GM23338 (cell line): ENCODE measurements around the gene PIRT.

Experiments used
- CTCF ChIP-seq, 2 experiments: fragments of 200-600 bp in 1 of 2; sonication (generic) in 1 of 2; conservative IDR thresholded peaks; 2 replicates each; pipeline versions ENCODE4 v1.5.1 to v1.6.1; 2016 to 2017; ENCODE audit warnings: antibody characterized with exemption in 2 of 2, low read depth in 2 of 2, mild to moderate bottlenecking in 2 of 2, moderate library complexity in 1 of 2
- POLR2AphosphoS5 ChIP-seq: IDR thresholded peaks from 2 replicates; pipeline ENCODE4 v1.6.1; 2016; ENCODE audit warnings: antibody characterized with exemption, low read depth

GRCh38 chr17:10773391-10773790 lies 64.5 kb downstream of the PIRT start:
- TF ChIP-seq POLR2AphosphoS5 (no peak), CTCF (conservative IDR thresholded peaks at IDR 0.05; ENCODE audit: low read depth in 2 of 2) (no peak)
